OCI-LY3 (cell line): ENCODE data around the gene CYP4F3.
"Not testable (repeated sequence)": the region's sequence is repeated elsewhere in the genome, so short reads cannot be mapped to it uniquely, and the experiment has no call there.

ENCODE experiments used
- H2AFZ ChIP-seq: fragments of 200-600, 300-600 bp; shearing (Covaris generic); 2 replicates; pipeline ENCODE4 v1.6.0; 2014; ENCODE audit warnings: antibody characterized with exemption, low read depth, low read length
- H3K27ac ChIP-seq: fragments of 200-600, 300-600 bp; sonication (generic); 2 replicates; pipeline ENCODE4 v1.5.1; 2014; ENCODE audit warnings: mild to moderate bottlenecking, low read length, moderate library complexity, mixed read lengths
- H3K27me3 ChIP-seq: fragments of 200-600, 300-600 bp; sonication (generic); 2 replicates; pipeline ENCODE4 v1.6.1; 2014; ENCODE audit warnings: low read depth, low read length, mixed read lengths
- H3K36me3 ChIP-seq: fragments of 200-600, 300-600 bp; sonication (generic); replicated peaks from 2 replicates; pipeline ENCODE3; 2014; ENCODE audit warnings: low read depth, low read length, mixed read lengths
- H3K4me1 ChIP-seq: fragments of 300-600, 200-600 bp; sonication (generic); 2 replicates; pipeline ENCODE4 v1.6.1; 2014; ENCODE audit warnings: low read length, mixed read lengths
- H3K4me2 ChIP-seq: fragments of 200-600, 300-600 bp; sonication (generic); 2 replicates; pipeline ENCODE4 v1.6.1; 2014; ENCODE audit warnings: low read length, mixed read lengths
- H3K4me3 ChIP-seq: fragments of 300-600, 200-600 bp; sonication (generic); 2 replicates; pipeline ENCODE4 v1.5.1; 2014; ENCODE audit warnings: antibody characterized with exemption, mild to moderate bottlenecking, low read length, moderate library complexity
- H3K79me2 ChIP-seq: fragments of 300-600, 200-600 bp; shearing (Covaris generic); 2 replicates; pipeline ENCODE4 v1.6.1; 2014; ENCODE audit warnings: mild to moderate bottlenecking, low read length, mixed read lengths
- H3K9ac ChIP-seq: fragments of 300-600, 200-600 bp; shearing (Covaris generic); 2 replicates; pipeline ENCODE4 v1.6.0; 2014; ENCODE audit warnings: mild to moderate bottlenecking, low read length, moderate library complexity
- H3K9me3 ChIP-seq: fragments of 200-600, 300-600 bp; shearing (Covaris generic); 2 replicates; pipeline ENCODE4 v1.6.1; 2014; ENCODE audit warnings: low read length, mixed read lengths; ENCODE audit not compliant: insufficient read depth
- H4K20me1 ChIP-seq: fragments of 200-600, 300-600 bp; sonication (generic); 2 replicates; pipeline ENCODE4 v1.6.1; 2016; ENCODE audit warnings: low read length, mixed read lengths; ENCODE audit not compliant: insufficient read depth
- EZH2phosphoT487 ChIP-seq: fragments of 200-600 bp; shearing (Covaris generic); IDR thresholded peaks from 2 replicates; pipeline ENCODE4 v1.6.1; 2018; ENCODE audit warnings: antibody characterized with exemption, mixed run types, low read depth
- TF ChIP-seq, protein P1 (sequence below): fragments of 200-600, 300-600 bp; sonication (generic); IDR thresholded peaks from 2 replicates; pipeline ENCODE4 v1.5.1; 2014; ENCODE audit warnings: antibody characterized with exemption, low read length, low read depth

Gene CYP4F3

GRCh38 chr19:15673176-15673654, 32.5 kb downstream of the CYP4F3 start:
- H3K9me3 ChIP-seq: no peaks in the 10 kb centered on the region

GRCh38 chr19:15675560-15675959, 34.9 kb downstream of the CYP4F3 start:
- H3K9me3 ChIP-seq: no peaks in the 10 kb centered on the region
- no peak overlapping the region for H3K4me2 ChIP-seq
- TF ChIP-seq EZH2phosphoT487: no peak
- TF ChIP-seq, protein P1, sequence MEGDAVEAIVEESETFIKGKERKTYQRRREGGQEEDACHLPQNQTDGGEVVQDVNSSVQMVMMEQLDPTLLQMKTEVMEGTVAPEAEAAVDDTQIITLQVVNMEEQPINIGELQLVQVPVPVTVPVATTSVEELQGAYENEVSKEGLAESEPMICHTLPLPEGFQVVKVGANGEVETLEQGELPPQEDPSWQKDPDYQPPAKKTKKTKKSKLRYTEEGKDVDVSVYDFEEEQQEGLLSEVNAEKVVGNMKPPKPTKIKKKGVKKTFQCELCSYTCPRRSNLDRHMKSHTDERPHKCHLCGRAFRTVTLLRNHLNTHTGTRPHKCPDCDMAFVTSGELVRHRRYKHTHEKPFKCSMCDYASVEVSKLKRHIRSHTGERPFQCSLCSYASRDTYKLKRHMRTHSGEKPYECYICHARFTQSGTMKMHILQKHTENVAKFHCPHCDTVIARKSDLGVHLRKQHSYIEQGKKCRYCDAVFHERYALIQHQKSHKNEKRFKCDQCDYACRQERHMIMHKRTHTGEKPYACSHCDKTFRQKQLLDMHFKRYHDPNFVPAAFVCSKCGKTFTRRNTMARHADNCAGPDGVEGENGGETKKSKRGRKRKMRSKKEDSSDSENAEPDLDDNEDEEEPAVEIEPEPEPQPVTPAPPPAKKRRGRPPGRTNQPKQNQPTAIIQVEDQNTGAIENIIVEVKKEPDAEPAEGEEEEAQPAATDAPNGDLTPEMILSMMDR: no peak
- H3K36me3 ChIP-seq: no peaks in the 10 kb centered on the region
- no peaks in the 10 kb centered on the region for H3K4me1 ChIP-seq
- H3K27me3 ChIP-seq: no peaks in the 10 kb centered on the region
- no peak overlapping the region for H3K27ac ChIP-seq
- H2AFZ ChIP-seq: no peak overlapping the region
- no peak overlapping the region for H3K4me3 ChIP-seq
- H3K9ac ChIP-seq: no peak overlapping the region
- no peaks in the 10 kb centered on the region for H4K20me1 ChIP-seq
- H3K79me2 ChIP-seq: no peaks in the 10 kb centered on the region

More at GRCh38 chr19:15673176-15673654, 32.5 kb downstream of the CYP4F3 start:
- TF ChIP-seq, protein P1: no peak
- TF ChIP-seq EZH2phosphoT487: no peak
- Histone ChIP-seq H3K27me3 (no peaks in the 10 kb centered on the region), H3K4me1 (no peaks in the 10 kb centered on the region), H3K4me2 (no peak overlapping the region), H3K79me2 (no peaks in the 10 kb centered on the region), H3K9ac (no peak overlapping the region), H2AFZ (no peak overlapping the region), H3K27ac (no peak overlapping the region), H3K4me3 (no peak overlapping the region), H3K36me3 (no peaks in the 10 kb centered on the region), H4K20me1 (no peaks in the 10 kb centered on the region)

DNA sequence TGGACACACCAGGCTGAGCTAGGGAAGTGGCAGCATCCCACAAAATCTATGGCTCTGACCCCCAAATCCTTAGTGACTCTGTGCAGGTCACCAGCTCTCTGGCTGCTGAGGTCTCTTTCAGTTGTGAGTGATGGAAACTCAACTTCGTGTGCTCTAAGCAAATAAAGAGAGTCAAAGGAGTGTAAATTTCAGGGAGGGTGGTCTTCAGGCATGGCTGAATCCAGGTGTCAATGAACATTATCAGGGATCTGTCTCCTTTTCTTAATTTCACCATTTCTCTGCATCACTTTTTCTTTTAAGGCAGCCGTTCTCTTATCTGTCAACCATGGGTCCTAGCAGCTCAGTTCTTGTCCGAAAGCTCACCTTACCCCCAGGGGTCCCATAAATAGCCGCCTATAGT, 38.4 kb downstream of the CYP4F3 start:
- Histone ChIP-seq H4K20me1 (no peaks in the 10 kb centered on the region), H3K27me3 (no peaks in the 10 kb centered on the region), H3K4me3 (no peak overlapping the region), H2AFZ (no peak overlapping the region), H3K4me2 (no peak overlapping the region), H3K27ac (no peak overlapping the region), H3K79me2 (no peaks in the 10 kb centered on the region), H3K9ac (no peak overlapping the region), H3K4me1 (no peaks in the 10 kb centered on the region), H3K9me3 (no peaks in the 10 kb centered on the region), H3K36me3 (no peaks in the 10 kb centered on the region)
- TF ChIP-seq, protein P1: no peak
- TF ChIP-seq EZH2phosphoT487: no peak

DNA sequence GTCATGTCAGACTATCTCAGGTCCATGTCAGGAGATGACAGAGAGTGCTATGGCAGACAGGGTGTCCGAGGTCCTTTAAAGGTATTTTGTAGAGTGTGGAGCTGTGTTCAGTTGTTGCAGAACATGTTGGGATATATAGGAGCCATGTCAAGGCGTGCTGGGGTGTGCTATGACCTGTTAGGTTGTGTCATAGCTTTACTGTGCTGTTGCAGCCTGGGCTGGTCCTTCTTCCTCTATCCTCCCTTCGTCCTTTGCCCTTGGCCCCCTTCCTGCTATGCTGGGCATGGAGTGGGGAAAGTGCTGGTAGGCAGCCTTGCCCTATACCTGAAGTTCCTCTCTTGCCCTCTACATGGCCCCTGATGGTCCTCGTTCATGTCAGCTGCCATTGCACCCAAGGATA, 39.2 kb downstream of the CYP4F3 start:
- H3K4me1 ChIP-seq, H3K4me3 ChIP-seq, H3K9me3 ChIP-seq, H4K20me1 ChIP-seq, H2AFZ ChIP-seq, H3K4me2 ChIP-seq, H3K36me3 ChIP-seq, H3K27ac ChIP-seq, H3K27me3 ChIP-seq, H3K79me2 ChIP-seq, H3K9ac ChIP-seq: not testable (repeated sequence)
